ENCODE measurements around the gene FRMPD2.
"Not testable (repeated sequence)": the region's sequence is repeated elsewhere in the genome, so short reads cannot be mapped to it uniquely, and the experiment has no call there.

FRMPD2 gene

DNA sequence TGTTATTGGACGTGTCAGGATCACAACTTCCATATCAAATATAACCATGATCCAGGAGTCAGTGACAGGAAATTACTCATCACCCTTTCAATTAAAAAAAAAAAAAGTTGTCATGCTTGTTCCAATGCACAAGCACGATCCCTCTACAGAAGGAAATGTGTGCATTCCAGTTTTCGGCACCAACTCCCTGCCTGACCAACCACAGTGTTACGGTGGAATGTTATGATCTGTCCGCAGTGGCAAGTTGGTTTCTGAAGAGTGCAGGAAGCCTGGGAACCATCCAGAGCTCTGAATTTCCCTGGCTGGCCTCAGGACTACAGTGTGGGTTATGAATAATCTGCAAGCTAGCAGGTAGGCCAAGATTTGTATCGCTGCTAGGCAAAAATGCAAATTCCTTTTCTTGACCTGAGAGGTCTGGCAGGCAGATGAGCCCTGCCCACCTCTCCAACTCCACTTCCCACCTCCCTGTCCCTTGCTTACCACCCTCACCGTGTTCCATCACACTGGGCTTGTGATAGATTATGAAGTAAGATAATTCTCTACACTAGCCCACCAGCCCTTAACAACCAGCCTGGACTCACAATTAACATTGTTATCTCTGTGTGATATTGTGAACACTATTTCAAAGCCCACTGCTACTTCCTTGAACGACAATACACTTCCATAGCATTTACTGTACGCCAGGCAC, 20.4 kb downstream of the FRMPD2 start:
- DNase-seq (ENCODE audit: low read depth in 2 of 3, low spot score in 1 of 3): no peak

DNA sequence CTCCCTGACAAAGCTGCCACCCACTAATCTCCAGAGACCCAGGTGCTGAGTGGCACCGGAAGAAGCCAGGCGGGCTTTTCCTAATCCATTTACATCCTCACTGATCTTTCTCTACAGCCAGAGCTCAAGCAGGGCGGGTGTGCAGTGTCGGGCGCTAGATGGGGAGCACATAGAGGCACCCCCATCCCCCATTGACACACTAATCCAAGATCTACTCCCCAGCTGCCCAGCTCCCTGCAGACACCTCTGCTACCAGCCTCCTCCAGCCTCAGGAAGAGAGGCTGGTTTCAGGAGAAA, 22.2 kb downstream of the FRMPD2 start:
- no peak for DNase-seq (ENCODE audit: low read depth in 2 of 3, low spot score in 1 of 3)

DNA sequence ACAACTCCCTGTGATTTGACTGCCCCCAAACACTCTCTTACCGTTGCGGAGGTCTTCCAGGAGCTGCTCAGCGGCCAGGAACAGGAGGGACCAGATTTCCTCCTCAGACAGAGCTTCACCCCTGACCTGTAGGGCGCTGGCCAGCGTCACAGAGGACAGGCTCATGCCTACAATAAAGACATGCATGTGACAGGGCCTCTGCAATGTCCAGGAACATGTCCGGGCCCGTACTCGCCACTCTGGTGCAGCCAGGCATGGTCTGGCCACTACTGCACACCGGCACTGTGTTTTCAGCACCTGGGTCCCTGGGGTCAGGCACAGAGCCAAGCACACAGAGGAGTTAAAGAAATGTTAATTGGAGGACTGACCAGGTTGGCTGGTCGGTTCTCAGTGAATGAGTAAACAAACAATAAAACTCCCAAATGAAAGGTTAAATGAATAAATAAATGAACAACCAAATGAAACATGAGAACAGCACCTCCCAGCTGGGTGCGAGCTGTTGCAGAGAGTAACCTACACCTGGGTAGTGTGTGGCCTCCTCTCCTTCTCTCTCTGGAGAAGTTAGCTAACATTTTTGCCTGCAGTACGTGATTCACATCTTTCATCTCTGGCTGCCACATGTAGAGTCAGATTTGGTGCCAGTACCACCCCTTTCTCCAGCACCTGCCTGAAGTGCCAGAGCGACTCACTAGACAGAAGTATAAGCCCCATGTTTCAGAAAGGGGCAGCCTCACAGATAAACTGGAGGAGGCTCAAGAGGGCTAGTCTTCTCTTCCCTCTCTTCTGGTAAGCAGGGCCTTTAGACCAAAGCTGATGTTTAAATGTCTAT, 22.8 kb downstream of the FRMPD2 start:
- DNase-seq (ENCODE audit: low read depth in 2 of 3, low spot score in 1 of 3): no peak

DNA sequence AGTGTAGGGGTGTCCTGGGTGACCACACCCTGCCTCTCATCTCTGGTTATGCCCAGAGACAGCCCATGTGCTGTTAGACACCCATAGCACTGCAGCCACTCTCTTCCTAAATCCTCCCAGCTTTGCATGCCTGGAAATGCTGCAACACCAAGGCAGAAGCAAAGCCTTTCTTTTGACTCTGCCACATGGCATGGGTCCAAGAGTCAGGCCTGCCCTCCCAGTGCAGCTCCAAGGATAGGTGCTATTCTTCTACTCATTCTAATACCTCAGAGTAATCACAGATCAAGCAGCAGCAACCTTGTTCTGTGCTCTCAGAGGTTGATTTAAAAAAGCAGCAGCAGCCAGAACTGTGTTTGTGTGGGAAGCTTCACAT, 23.4 kb downstream of the FRMPD2 start:
- DNase-seq (ENCODE audit: low read depth in 2 of 3, low spot score in 1 of 3): no peak

DNA sequence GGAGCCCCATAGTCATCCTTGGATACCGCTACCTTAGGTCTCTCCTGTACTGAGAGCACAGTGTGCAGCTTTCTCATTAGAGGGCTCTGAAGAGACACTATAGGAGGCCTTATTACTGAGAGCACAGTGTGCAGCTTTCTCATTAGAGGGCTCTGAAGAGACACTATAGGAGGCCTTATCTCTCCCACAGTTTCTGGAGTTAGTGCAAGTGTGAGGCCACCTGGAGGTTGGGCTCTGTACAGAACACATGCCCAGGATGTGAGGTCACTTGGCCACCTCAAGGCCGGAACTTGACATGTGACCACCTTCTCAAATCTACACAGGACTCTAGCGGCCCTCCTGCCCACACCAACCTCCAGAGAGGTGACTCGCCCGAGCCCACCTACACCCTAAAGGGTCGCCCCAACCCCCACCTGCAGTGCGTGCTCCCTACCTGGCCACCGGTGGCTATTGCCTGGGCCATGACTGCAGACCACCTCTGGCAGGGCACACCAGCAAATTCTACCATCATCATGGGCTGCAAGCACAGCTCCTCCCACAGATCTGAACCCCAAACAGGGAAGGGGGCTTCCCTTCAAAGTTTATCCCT, 24.6 kb downstream of the FRMPD2 start:
- DNase-seq (ENCODE audit: low read depth in 2 of 3, low spot score in 1 of 3): no peak

DNA sequence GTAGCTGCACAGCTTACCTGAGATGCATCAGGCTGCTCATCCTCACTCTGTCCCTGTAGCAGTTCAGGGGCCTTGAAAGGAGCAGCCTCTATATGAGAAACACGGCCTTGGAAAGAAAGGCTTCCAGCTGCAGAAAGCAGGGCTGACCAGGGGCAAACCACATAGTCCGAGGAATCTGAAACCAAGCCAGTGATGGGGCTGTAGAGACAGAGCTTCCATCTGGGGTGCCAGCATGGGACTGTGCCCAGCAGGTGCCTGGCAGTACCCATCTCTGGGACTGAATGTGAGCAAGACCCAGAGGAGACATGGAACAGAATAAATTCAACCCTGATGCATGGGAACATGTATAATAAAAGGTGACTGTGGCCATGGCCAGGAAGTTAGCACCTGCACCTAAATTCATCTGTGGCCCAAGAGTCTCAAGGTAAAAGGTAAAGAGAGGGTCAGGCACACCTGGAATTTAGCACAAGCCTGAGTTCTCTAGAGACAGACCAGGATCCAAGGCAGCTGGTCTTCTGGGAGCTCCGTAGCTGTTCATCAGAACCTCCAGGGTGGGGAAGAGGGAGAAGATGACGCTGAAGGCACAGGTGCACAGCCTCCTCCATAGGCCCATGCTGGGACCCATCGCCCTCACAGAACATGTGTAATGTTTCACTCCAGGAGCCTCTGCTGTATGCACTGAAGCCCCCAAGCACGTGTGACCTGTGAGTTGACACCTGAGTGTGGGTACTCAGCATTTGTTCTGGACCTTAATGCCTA, 25.3 kb downstream of the FRMPD2 start:
- no peak for DNase-seq (ENCODE audit: low read depth in 2 of 3, low spot score in 1 of 3)

DNA sequence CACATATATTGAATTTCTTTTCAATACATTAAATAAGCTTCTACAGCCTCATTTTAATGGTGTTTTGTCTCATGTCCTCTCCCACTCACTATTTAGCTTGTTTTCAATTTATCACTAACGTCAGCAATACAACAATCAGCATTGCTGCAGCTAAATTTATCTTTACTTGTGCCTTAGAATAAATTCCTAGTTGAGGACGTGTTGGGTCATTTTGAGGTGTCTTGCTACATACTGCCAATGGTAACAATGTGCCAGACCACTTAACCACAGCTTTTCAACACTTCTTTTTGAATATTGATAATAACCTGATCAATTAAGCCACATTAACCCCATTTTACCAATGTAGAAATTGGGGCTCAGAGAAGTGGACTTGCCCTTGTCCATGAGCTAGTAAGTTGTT, 26.0 kb downstream of the FRMPD2 start:
- DNase-seq (ENCODE audit: low read depth in 2 of 3, low spot score in 1 of 3): no peak

DNA sequence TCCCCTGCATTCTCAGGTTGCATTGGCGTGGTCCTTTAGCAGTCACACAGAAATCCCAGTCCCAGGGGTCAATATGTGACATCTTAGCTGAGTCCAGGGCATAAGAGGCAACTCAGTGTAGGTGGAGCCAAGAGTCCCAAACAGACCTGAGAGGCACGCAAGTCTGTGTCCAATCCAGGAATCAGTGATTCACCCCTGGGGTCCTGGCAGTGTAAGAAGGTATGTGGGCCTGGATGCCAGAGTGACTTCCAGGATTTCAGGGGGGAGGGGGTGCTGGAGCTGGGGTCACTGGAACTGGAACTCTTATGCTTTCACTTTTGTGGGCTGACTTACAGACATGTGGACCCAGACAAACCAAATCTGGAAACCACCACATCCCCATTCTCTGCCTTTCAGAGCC, 26.8 kb downstream of the FRMPD2 start:
- DNase-seq (ENCODE audit: low read depth in 2 of 3, low spot score in 1 of 3): no peak

DNA sequence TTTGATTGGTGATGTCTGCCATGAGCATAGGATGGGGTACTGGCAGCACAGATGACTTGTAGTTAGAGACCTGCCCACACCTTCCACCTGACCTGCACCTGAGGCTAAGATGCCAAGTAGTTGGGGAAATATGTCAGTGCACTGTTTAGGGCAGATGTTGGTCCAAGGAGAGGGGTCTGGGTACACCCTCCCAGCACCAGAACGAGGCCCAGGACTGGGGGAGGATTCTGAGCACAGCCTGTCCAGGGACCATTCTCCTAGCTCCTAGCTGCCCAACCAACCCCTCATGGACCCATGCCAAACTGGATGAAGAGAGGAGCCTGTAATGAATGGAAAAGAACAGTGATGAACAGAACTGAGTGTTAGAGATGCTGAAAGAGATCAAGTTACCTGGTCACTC, 28.0 kb downstream of the FRMPD2 start:
- no peak for DNase-seq (ENCODE audit: low read depth in 2 of 3, low spot score in 1 of 3)

DNA sequence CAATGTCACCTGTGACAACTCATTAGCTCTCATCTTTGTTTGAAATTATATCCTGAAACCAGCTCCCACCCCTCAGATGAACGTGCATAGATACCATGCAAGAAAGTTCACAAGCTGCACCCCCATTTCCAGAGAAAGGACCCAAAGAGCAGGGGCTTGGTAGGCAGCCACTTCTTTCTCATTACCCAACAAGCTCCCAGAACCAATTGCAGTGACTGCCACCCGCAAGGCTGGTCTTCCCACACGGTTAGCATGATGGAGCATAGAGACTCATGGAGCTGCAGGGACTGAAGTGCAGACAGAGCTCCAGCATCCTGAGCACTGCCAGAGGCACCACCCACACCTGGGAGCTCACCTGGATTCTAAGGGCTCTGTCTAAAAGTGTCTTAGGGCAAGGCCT, 28.5 kb downstream of the FRMPD2 start:
- no peak for DNase-seq (ENCODE audit: low read depth in 2 of 3, low spot score in 1 of 3)

DNA sequence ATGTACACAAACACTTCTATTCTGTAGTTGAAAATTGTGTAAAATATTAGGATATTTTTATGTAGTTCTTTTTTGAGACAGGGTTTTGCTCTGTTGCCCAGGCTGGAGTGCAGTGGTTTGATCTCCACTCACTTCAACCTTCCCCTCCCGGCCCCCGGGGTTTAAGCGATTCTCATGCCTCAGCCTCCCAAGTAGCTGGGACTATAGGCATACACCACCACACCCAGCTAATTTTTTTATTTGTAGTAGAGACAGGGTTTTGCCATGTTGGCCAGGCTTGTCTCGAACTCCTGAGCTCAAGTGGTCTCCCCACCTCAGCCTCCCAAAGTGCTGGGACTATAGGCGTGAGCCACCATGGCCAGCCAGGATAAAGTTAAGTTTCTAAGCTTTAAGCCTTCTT, 30.6 kb downstream of the FRMPD2 start:
- DNase-seq (ENCODE audit: low read depth in 2 of 3, low spot score in 1 of 3): not testable (repeated sequence)

DNA sequence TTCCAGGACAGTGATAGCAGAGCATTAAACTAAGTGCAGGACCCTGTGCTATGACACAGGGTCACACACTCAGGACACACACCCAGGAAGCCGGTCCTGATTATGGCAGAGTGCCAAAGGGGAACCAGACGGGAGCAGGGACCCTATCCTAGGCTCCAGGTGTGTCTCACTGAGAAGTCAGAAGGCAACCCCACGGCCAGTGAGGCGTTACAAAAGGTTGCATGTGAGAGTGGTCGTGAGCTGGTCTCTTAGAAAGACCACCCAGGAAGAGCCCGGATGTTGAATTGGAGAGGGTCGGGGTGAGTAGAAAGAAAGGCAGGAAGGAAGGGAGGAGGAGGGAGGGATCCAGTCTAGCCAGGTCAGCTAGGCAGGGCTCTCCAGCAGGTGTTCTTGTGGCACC, 31.0 kb downstream of the FRMPD2 start:
- no peak for DNase-seq (ENCODE audit: low read depth in 2 of 3, low spot score in 1 of 3)

DNA sequence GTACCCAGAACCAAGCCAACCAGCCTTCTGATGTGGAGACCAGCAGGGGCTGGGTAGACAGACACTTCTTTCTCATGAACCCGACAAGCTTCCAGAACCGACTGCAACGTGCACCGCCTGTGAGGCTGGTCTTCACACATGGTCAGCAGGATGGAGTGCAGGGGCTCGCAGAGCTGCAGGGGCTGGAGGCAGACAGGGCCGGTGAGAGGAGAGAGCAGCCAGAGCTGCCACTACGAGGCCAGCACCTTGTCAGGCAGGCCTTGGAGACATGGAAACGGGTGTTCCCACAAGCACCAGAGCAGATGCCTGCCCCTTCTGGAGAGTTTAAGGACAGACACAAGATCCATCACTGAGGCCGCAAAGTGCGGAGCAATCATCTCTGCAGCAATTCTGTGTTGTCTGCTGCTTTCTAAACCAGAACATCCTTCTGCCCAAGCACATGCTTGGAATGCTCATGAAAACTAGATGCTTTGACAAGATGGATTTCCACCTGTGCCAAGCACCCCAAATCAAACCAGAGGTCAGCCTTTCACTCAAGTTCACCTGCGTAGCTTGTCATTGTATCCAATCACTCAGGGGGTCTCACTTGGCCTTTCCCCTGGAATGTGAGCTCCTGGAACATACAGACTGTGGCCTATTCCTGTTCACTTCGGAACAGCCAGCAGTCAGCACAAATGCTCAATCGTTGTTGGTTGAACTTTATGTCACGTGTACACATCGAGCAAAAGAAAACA, 32.2 kb downstream of the FRMPD2 start:
- DNase-seq (ENCODE audit: low read depth in 2 of 3, low spot score in 1 of 3): no peak

DNA sequence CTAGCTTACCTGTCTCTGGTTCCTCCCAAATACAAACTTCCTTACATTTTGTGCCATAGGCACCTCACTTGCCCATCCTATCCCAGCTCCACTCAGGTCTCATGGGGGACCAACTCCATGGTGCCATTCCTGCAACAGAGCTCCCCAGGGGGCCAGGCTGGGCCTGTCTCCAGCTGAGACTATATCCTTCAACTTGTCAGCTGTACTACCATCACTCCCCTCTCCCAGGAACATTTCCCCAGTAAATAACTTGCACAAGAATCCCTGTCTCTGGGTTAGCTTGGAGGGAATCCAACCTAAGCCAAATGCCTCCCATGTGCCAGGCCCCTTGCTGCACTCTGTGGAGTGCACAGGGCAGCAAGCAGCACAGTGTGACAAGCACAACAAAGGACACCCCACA, 33.2 kb downstream of the FRMPD2 start:
- DNase-seq (ENCODE audit: low read depth in 2 of 3, low spot score in 1 of 3): no peak

DNA sequence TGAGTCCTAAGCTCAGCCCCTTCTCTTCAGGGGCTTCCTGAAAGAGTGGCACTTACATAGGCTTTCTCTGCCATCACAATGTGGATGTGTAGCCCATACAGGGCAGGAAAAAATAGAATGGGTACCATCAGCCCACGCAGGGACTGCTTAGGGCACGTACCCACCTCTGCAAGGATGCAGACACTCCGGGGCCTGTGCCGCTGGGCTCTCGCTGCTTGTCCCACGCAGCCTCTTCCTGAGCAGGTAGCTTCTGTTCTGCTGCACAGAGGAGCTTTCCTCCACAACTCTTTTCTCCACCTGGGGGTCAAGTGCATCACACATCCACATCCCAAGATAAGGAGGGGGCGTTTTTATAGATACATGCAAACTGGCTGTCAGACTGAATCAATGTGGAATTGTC, 34.3 kb downstream of the FRMPD2 start:
- no peak for DNase-seq (ENCODE audit: low read depth in 2 of 3, low spot score in 1 of 3)

DNA sequence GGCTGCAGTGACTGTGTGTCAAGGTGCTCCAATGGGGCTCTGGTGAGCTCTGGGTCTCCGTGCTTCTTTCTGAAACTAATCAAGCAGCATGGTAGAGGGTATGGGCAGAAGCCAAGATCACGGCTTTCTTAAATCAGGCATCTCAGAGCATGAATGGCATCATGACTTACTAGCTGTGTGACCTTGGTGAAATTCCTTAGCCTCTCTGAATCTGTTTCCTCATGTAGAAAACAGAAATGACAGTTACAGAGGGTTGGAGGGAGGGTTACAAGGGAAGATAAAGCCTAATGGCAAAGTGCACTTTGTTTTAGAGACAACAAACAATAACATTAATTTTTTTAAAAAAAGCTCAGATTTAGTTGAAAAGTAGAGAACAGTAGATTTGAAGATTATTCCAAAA, 34.9 kb downstream of the FRMPD2 start:
- DNase-seq (ENCODE audit: low read depth in 2 of 3, low spot score in 1 of 3): no peak

DNA sequence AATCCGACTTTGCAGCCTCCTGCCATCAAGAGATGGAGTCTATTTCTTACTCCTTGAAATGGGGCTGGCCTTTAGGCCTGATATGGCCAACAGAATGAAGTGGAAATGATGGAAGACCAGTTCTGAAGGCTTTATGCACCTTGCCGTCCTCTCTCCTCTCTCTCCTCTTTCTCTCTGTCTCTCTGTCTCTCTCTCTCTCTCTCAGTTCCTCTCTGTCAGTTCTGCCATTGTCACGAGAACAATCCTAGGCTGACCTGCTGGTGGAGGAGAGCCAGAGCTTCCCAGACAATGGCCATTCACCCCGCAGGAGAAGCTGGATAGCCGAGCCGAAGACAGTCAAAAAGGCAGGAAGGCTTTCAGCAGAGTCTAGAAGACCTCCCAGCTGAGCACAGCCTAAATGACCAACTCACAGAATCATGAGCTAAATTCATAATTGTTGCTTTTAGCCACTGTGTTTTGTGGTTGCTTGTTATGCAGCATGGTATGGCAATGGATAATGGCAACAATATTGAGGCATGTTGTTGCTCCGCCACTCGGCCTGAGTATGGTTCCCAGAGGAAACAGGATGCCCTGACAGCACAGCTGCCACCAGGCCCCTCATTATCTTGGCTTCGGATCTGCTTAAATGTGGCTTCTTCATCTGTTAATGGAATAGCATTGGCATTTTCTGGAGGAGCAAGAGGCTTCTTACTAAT, 35.5 kb downstream of the FRMPD2 start:
- no peak for DNase-seq (ENCODE audit: low read depth in 2 of 3, low spot score in 1 of 3)

DNA sequence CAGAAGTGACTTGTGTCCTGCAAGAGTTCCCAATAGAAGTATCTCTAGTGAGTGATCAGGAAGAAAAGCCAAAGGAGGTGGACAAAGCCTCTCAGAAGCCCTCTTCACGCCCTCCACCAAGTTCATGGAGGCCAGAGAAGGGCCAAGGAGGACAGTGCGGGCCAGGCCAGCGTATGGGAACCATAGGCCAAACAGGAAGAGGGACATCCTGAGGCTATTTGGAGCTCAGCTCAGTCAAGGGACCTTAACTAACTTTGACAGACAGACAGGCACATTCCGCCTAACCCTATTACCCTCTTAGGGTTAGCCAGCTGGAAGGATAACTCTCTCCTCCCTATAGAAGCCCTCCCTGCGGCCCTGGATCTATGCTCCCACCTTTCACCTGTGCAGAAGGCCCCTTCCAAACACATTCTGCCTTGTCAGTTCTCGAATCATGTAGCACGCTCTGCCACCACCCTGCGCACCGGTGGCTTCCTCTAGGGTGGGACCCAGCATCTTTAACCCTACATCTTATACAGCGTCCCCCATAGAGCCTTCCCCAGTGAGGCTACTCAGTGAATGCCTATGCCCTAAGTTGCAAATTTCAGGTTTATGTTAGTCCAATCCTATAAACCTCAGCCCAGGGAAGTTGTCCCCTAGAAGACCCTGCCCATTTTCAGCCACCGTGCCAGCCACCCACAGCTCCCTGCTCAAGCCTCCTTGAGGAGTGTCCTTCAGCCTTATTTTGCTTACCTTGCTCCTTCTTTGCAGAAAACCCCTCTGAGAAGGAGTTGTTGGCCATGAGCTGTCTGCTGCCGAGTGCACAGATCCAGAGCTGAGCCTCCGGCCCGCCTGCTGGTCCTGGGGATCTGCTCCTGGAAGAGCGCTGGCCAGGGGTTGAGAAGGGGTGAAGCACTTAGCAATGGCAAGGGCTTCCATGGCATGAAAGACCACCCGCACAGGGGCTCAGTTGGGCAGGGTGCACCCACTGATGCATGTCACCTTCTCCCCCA, 36.9 kb downstream of the FRMPD2 start:
- no peak for DNase-seq (ENCODE audit: low read depth in 2 of 3, low spot score in 1 of 3)

DNA sequence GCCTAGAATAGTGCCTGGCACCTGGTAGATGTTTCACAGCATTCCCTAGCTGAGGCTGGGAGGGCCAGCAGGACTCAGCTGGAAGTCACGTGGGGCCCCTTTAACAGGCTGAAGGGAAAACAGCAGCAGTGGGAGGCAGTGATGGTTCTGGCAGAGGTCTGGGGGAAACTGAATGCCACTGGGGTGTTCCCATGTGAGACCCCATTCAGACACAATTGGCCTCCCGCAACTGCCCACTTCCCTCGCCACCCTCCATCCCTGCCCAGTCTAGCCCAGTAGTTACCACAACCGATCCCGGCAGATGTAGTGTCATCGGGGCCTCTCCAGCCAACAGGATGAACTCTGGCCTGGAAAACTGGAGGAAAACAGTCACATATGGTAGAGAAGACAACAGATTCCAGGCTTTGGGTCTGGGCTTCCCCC, 38.3 kb downstream of the FRMPD2 start:
- DNase-seq (ENCODE audit: low read depth in 2 of 3, low spot score in 1 of 3): no peak
